CD14-positive monocyte (primary cell): ENCODE results near the gene SELENOI. TPM values are rescaled to one million over a fixed set of nuclear protein-coding genes. Genes with fewer than 3 reads are reported as not detected.
"Not testable (repeated sequence)": the region's sequence is repeated elsewhere in the genome, so short reads cannot be mapped to it uniquely, and the experiment has no call there.

Experiments used
- DNase-seq, 3 donors: peaks; one replicate each; pipeline ENCODE4 v3.0.0-alpha.2; 2011 to 2022
- H2AFZ ChIP-seq: 2 replicates; pipeline ENCODE4 v1.6.0; 2012; ENCODE audit warnings: mild to moderate bottlenecking, low read depth, low read length, inconsistent platforms; ENCODE audit not compliant: insufficient read depth, poor library complexity, severe bottlenecking
- H3K27ac ChIP-seq, 2 donors: 1 replicate in 1 of 2; 2 replicates in 1 of 2; pipeline ENCODE4 v1.5.1; 2012 to 2013; ENCODE audit warnings: low read length in 2 of 2, control low read depth in 1 of 2, inconsistent platforms in 1 of 2, low read depth in 1 of 2, mild to moderate bottlenecking in 1 of 2
- H3K27me3 ChIP-seq, 2 donors: one replicate each; pipeline versions ENCODE4 v1.6.0 to v1.6.1; 2011 to 2013; ENCODE audit warnings: low read length in 2 of 2; ENCODE audit not compliant: control insufficient read depth in 2 of 2, insufficient read depth in 2 of 2
- H3K36me3 ChIP-seq, 2 donors: replicated peaks in 1 of 2; 1 replicate in 1 of 2; 2 replicates in 1 of 2; pipeline versions ENCODE4 v1.5.1 to v1.6.1; 2012 to 2013; ENCODE audit warnings: low read length in 2 of 2, control low read depth in 1 of 2, inconsistent platforms in 1 of 2, mild to moderate bottlenecking in 1 of 2; ENCODE audit not compliant: insufficient read depth in 2 of 2, control insufficient read depth in 1 of 2
- H3K4me1 ChIP-seq, 2 donors: 1 replicate in 1 of 2; 2 replicates in 1 of 2; pipeline versions ENCODE4 v1.5.1 to v1.6.1; 2012 to 2013; ENCODE audit warnings: low read length in 2 of 2, control low read depth in 1 of 2, inconsistent platforms in 1 of 2, mild to moderate bottlenecking in 1 of 2, moderate library complexity in 1 of 2; ENCODE audit not compliant: insufficient read depth in 2 of 2, control insufficient read depth in 1 of 2
- H3K4me2 ChIP-seq: replicated peaks from 2 replicates; pipeline ENCODE3; 2012; ENCODE audit warnings: low read length, moderate library complexity, mild to moderate bottlenecking; ENCODE audit not compliant: poor library complexity, severe bottlenecking; ENCODE audit errors: extremely low read depth
- H3K4me3 ChIP-seq, 3 experiments: fragments of 200-600 bp in 1 of 3; sonication (generic) in 1 of 3; replicated peaks in 1 of 3; 1 replicate in 2 of 3; 2 replicates in 1 of 3; pipeline ENCODE4 v1.5.1; 2011 to 2013; ENCODE audit warnings: low read length in 3 of 3, mild to moderate bottlenecking in 3 of 3, control low read depth in 2 of 3, low read depth in 2 of 3, inconsistent platforms in 1 of 3, moderate library complexity in 1 of 3
- H3K79me2 ChIP-seq: 2 replicates; pipeline ENCODE4 v1.6.0; 2012; ENCODE audit warnings: mild to moderate bottlenecking, control low read depth, inconsistent platforms, low read length, moderate library complexity; ENCODE audit not compliant: insufficient read depth
- H3K9ac ChIP-seq: 2 replicates; pipeline ENCODE4 v1.6.0; 2017; ENCODE audit warnings: low read length, mild to moderate bottlenecking; ENCODE audit not compliant: insufficient read depth, poor library complexity, severe bottlenecking
- H3K9me3 ChIP-seq, 2 donors: replicated peaks in 1 of 2; 1 replicate in 1 of 2; 2 replicates in 1 of 2; pipeline versions ENCODE4 v1.5.1 to v1.6.1; 2012 to 2013; ENCODE audit warnings: low read length in 2 of 2, control low read depth in 1 of 2; ENCODE audit not compliant: control insufficient read depth in 1 of 2, insufficient read depth in 1 of 2
- H4K20me1 ChIP-seq: 2 replicates; pipeline ENCODE4 v1.6.0; 2012; ENCODE audit warnings: mild to moderate bottlenecking, low read length, control low read depth, moderate library complexity; ENCODE audit not compliant: insufficient read depth
- H3K27ac Mint-ChIP-seq, 7 donors: one replicate each; pipeline ENCODE4 v1.8.0; 2020; ENCODE audit warnings: mild to moderate bottlenecking in 7 of 7, mixed read lengths in 7 of 7, moderate library complexity in 6 of 7, inconsistent platforms in 2 of 7
- H3K27me3 Mint-ChIP-seq, 3 donors: one replicate each; pipeline ENCODE4 v1.8.0; 2021 to 2022; ENCODE audit warnings: low read depth in 3 of 3, mild to moderate bottlenecking in 3 of 3, mixed read lengths in 3 of 3, moderate library complexity in 3 of 3, inconsistent platforms in 1 of 3
- H3K36me3 Mint-ChIP-seq, 2 donors: one replicate each; pipeline ENCODE4 v1.8.0; 2020; ENCODE audit warnings: mixed read lengths in 2 of 2, inconsistent platforms in 1 of 2, mild to moderate bottlenecking in 1 of 2
- H3K4me1 Mint-ChIP-seq: one replicate; pipeline ENCODE4 v1.8.0; 2020; ENCODE audit warnings: mild to moderate bottlenecking, mixed read lengths
- H3K4me3 Mint-ChIP-seq, 2 donors: one replicate each; pipeline ENCODE4 v1.8.0; 2020; ENCODE audit warnings: mild to moderate bottlenecking in 2 of 2, mixed read lengths in 2 of 2, moderate library complexity in 1 of 2
- H3K9me3 Mint-ChIP-seq, 7 donors: one replicate each; pipeline ENCODE4 v1.8.0; 2020 to 2022; ENCODE audit warnings: mixed read lengths in 7 of 7, mild to moderate bottlenecking in 6 of 7, moderate library complexity in 6 of 7, inconsistent platforms in 2 of 7
- CTCF ChIP-seq: fragments of 200-600 bp; IDR thresholded peaks from one replicate; pipeline ENCODE4 v1.8.0; 2022; ENCODE audit warnings: antibody characterized with exemption, mild to moderate bottlenecking
- WGBS: methylation state at CpG from one replicate; pipeline ENCODE4 v1.1.5; 2013; ENCODE audit warnings: missing lambda C conversion rate; ENCODE audit not compliant: insufficient coverage; 5-methylcytosine and 5-hydroxymethylcytosine counted together
- intact Hi-C, 2 donors: fragments of 100-400 bp; cut with micrococcal nuclease; formaldehyde crosslinking; loops; one replicate each; pipeline versions ENCODE4 v1.15.0 to v1.15.1; 2023
- polyA plus RNA-seq, 3 donors: library from polyadenylated mRNA; depleted of rRNA in 1 of 3; unstranded in 2 of 3; stranded (reverse) in 1 of 3; fragments of 300-500 nt in 2 of 3; fragments of >200 nt in 1 of 3; fragmentation: Illumina TruSeq in 2 of 3; gene quantifications; 1 replicate in 2 of 3; 2 replicates in 1 of 3; pipeline ENCODE4 v1.2.3, GENCODE V29; 2012 to 2021

SELENOI gene
- polyA plus RNA-seq, 3 donors: 2.3 to 3.2 (median 2.5) TPM

- Histone ChIP-seq H3K9me3 (no peaks in the 10 kb centered on the region), H3K9ac (no peak overlapping the region), H4K20me1 (peaks cover 20% of the 10 kb centered on the region), H3K27ac (no peak overlapping the region), H2AFZ (no peak overlapping the region), H3K79me2 (peaks cover 96% of the 10 kb centered on the region), H3K4me1 (peaks cover 9 to 11% of the 10 kb centered on the region in 2 donors), H3K4me3 (no peak overlapping the region), H3K4me2 (no peak overlapping the region), H3K27me3 (no peaks in the 10 kb centered on the region), H3K36me3 (peaks cover 0 to 22% of the 10 kb centered on the region in 2 donors)
- intact Hi-C loops: no loop called here
- TF ChIP-seq CTCF: no peak
- Mint-ChIP-seq H3K9me3 (no peaks in the 10 kb centered on the region), H3K27me3 (no peaks in the 10 kb centered on the region), H3K4me1 (peaks cover 19% of the 10 kb centered on the region), H3K36me3 (peaks cover 5 to 8% of the 10 kb centered on the region in 2 donors), H3K4me3 (no peak overlapping the region), H3K27ac (peak overlapping the region in 4 of 7 donors; percentile 7 to 58 (median 24))
- 98% methylated on average over 6 of the region's 10 CpGs for WGBS
- DNase-seq: no peak
These were observed 5.6 kb downstream of the SELENOI start for GRCh38 chr2:26351375-26352090.

GRCh38 chr2:26352892-26353291, 6.9 kb downstream of the SELENOI start:
- H3K4me1 Mint-ChIP-seq: peaks cover 9% of the 10 kb centered on the region
- no peak overlapping the region for H3K9ac ChIP-seq
- H3K4me1 ChIP-seq: no peaks in the 10 kb centered on the region
- no peaks in the 10 kb centered on the region for H3K9me3 ChIP-seq
- H3K4me3 Mint-ChIP-seq: no peak overlapping the region
- H3K4me2 ChIP-seq: no peak overlapping the region
- H3K27ac Mint-ChIP-seq: peak overlapping the region in 1 of 7 donors; percentile 27
- H3K9me3 Mint-ChIP-seq: no peaks in the 10 kb centered on the region
- H3K27ac ChIP-seq: peak overlapping the region in 1 of 2 donors; percentile 46
- DNase-seq: peak in 1 of 3 donors; percentile 18
- no peak overlapping the region for H3K4me3 ChIP-seq
- peaks cover 9 to 10% of the 10 kb centered on the region in 2 donors for H3K36me3 Mint-ChIP-seq
- intact Hi-C loops: no loop called here
- no CpG with 5 or more reads among the region's 1 CpG for WGBS
- H3K36me3 ChIP-seq: peaks cover 0 to 26% of the 10 kb centered on the region in 2 donors
- TF ChIP-seq CTCF: no peak
- H4K20me1 ChIP-seq: peaks cover 24% of the 10 kb centered on the region
- no peak overlapping the region for H2AFZ ChIP-seq
- peaks cover 100% of the 10 kb centered on the region for H3K79me2 ChIP-seq
- H3K27me3 Mint-ChIP-seq: no peaks in the 10 kb centered on the region
- H3K27me3 ChIP-seq: no peaks in the 10 kb centered on the region

GRCh38 chr2:26354469-26354868, 8.5 kb downstream of the SELENOI start:
- intact Hi-C loops, H3K27me3 ChIP-seq, H3K4me3 ChIP-seq, H3K27me3 Mint-ChIP-seq, H3K4me2 ChIP-seq, H3K4me1 ChIP-seq, H3K4me3 Mint-ChIP-seq, H3K27ac ChIP-seq, H3K9ac ChIP-seq, H3K9me3 Mint-ChIP-seq, H3K4me1 Mint-ChIP-seq, DNase-seq, H3K9me3 ChIP-seq, H2AFZ ChIP-seq: not testable (repeated sequence)
- peak overlapping the region in 1 of 7 donors; percentile 58 for H3K27ac Mint-ChIP-seq
- Histone ChIP-seq H3K36me3 (peaks cover 0 to 26% of the 10 kb centered on the region in 2 donors), H3K79me2 (peaks cover 100% of the 10 kb centered on the region), H4K20me1 (peaks cover 34% of the 10 kb centered on the region)
- peaks cover 11 to 17% of the 10 kb centered on the region in 2 donors for H3K36me3 Mint-ChIP-seq
- 100% methylated on average over 2 of the region's 16 CpGs for WGBS
